Keratinocyte (primary cell): Measurements from ENCODE around the gene CAP2. TPM values are rescaled to one million over a fixed set of nuclear protein-coding genes. Genes with fewer than 3 reads are reported as not detected.

Experiments
- DNase-seq: peaks from one replicate; pipeline ENCODE4 v3.0.0-alpha.2; 2011; ENCODE audit warnings: low read depth, missing footprints, low spot score
- FAIRE-seq: peaks from 2 replicates; lab custom pipeline; 2011; peaks lifted over from hg19 to GRCh38; lab: Jason Lieb, UNC
- H2AFZ ChIP-seq: 2 replicates; pipeline ENCODE4 v1.6.0; 2012; ENCODE audit warnings: low read length, control low read depth, inconsistent platforms; ENCODE audit not compliant: control insufficient read depth
- H3K27ac ChIP-seq: 2 replicates; pipeline ENCODE4 v1.5.1; 2011; ENCODE audit warnings: low read length; ENCODE audit not compliant: control insufficient read depth, insufficient read depth
- H3K27me3 ChIP-seq: 3 replicates; pipeline ENCODE4 v1.6.0; 2011; ENCODE audit warnings: low read length; ENCODE audit not compliant: control insufficient read depth, insufficient read depth; ENCODE audit errors: extremely low read depth
- H3K36me3 ChIP-seq, 2 experiments: 2 replicates in 1 of 2; 3 replicates in 1 of 2; pipeline ENCODE4 v1.5.1; 2011; ENCODE audit warnings: low read length in 2 of 2, mild to moderate bottlenecking in 1 of 2; ENCODE audit not compliant: control insufficient read depth in 2 of 2, insufficient read depth in 2 of 2; ENCODE audit errors: extremely low read depth in 1 of 2
- H3K4me1 ChIP-seq: 3 replicates; pipeline ENCODE4 v1.5.1; 2011; ENCODE audit warnings: low read length; ENCODE audit not compliant: control insufficient read depth, insufficient read depth; ENCODE audit errors: extremely low read depth
- H3K4me2 ChIP-seq: 3 replicates; pipeline ENCODE4 v1.6.0; 2011; ENCODE audit warnings: low read depth, low read length; ENCODE audit not compliant: control insufficient read depth, insufficient read depth; ENCODE audit errors: extremely low read depth
- H3K4me3 ChIP-seq, 3 experiments: fragments of 200-600 bp in 1 of 3; sonication (generic) in 1 of 3; 2 replicates in 2 of 3; 3 replicates in 1 of 3; pipeline ENCODE4 v1.5.1; 2011 to 2016; ENCODE audit warnings: low read length in 3 of 3, mild to moderate bottlenecking in 3 of 3, control low read depth in 2 of 3, inconsistent platforms in 1 of 3, low read depth in 1 of 3, mixed read lengths in 1 of 3, mixed run types in 1 of 3, moderate library complexity in 1 of 3; ENCODE audit not compliant: control insufficient read depth in 2 of 3, insufficient read depth in 2 of 3; ENCODE audit errors: extremely low read depth in 1 of 3
- H3K79me2 ChIP-seq: 2 replicates; pipeline ENCODE4 v1.6.0; 2012; ENCODE audit warnings: low read length; ENCODE audit not compliant: control insufficient read depth, insufficient read depth
- H3K9ac ChIP-seq: 3 replicates; pipeline ENCODE4 v1.6.0; 2011; ENCODE audit warnings: low read length; ENCODE audit not compliant: control insufficient read depth, insufficient read depth; ENCODE audit errors: extremely low read depth
- H3K9me1 ChIP-seq: 3 replicates; pipeline ENCODE4 v1.6.0; 2011; ENCODE audit warnings: low read length; ENCODE audit not compliant: control insufficient read depth, insufficient read depth; ENCODE audit errors: extremely low read depth
- H3K9me3 ChIP-seq: 2 replicates; pipeline ENCODE4 v1.5.1; 2012; ENCODE audit warnings: low read depth, low read length; ENCODE audit not compliant: control insufficient read depth
- H4K20me1 ChIP-seq: 3 replicates; pipeline ENCODE4 v1.6.0; 2011; ENCODE audit warnings: low read length; ENCODE audit not compliant: control insufficient read depth, insufficient read depth; ENCODE audit errors: extremely low read depth
- CTCF ChIP-seq, 3 experiments: IDR thresholded peaks in 1 of 3; conservative IDR thresholded peaks in 1 of 3; optimal IDR thresholded peaks in 1 of 3; 2 replicates in 2 of 3; 3 replicates in 1 of 3; pipeline versions ENCODE3 to v1.5.1; 2011; ENCODE audit warnings: low read length in 3 of 3, mild to moderate bottlenecking in 3 of 3, moderate library complexity in 2 of 3, control low read depth in 1 of 3, inconsistent platforms in 1 of 3; ENCODE audit not compliant: insufficient read depth in 2 of 3; ENCODE audit errors: extremely low read depth in 1 of 3
- EZH2 ChIP-seq: IDR thresholded peaks from one replicate; pipeline ENCODE4 v1.6.1; 2012; ENCODE audit warnings: inconsistent platforms, mild to moderate bottlenecking, low read length, moderate library complexity
- dilution Hi-C: fragments of 300-500 bp; cut with MboI; formaldehyde crosslinking; loops from one replicate; pipeline ENCODE4 v1.7.0; 2020; ENCODE audit warnings: low sequenced_read_pairs; ENCODE audit not compliant: extremely low pct_ligation_motif_present
- polyA plus RNA-seq, 5 experiments: library from polyadenylated mRNA; depleted of rRNA in 3 of 5; stranded (reverse) in 3 of 5; stranded (forward) in 1 of 5; unstranded in 1 of 5; fragments of >200 nt; gene quantifications; 1 replicate in 1 of 5; 2 replicates in 3 of 5; 3 replicates in 1 of 5; pipeline versions ENCODE4 v1.2.1 to v1.2.3, GENCODE V29; 2011 to 2012; ENCODE audit warnings: missing spikeins in 2 of 5, low read depth in 1 of 5, low replicate concordance in 1 of 5

CAP2 gene
- polyA plus RNA-seq, 1 donor (not counting 4 experiments of a cell fraction or from before 2014, with no cell fraction given), result 12.1 TPM

GRCh38 chr6:17505062-17505476 lies 111.7 kb downstream of the CAP2 start:
- Histone ChIP-seq H3K9ac (no peak overlapping the region), H3K4me1 (no peaks in the 10 kb centered on the region), H3K9me1 (no peaks in the 10 kb centered on the region), H3K36me3 (peaks cover 0 to 5% of the 10 kb centered on the region in 2 experiments), H3K9me3 (no peaks in the 10 kb centered on the region), H3K79me2 (no peaks in the 10 kb centered on the region), H3K27me3 (no peaks in the 10 kb centered on the region), H3K4me2 (no peak overlapping the region), H3K27ac (no peak overlapping the region), H3K4me3 (no peak overlapping the region), H4K20me1 (no peaks in the 10 kb centered on the region), H2AFZ (no peak overlapping the region)
- TF ChIP-seq EZH2 (no peak), CTCF (optimal IDR thresholded peaks at IDR 0.05 in 1 of 3, IDR thresholded peaks at IDR 0.05 in 1 of 3, conservative IDR thresholded peaks at IDR 0.05 in 1 of 3; ENCODE audit: extremely low read depth in 1 of 3, insufficient read depth in 2 of 3, low read length in 3 of 3) (peak in 2 of 3 experiments; percentile 21 to 37)
- DNase-seq, result no peak
- no peak for FAIRE-seq
- dilution Hi-C loops, result no loop called here

- dilution Hi-C loops, result no loop called here
- H3K9me1 ChIP-seq, result no peaks in the 10 kb centered on the region
- no peak overlapping the region for H3K9ac ChIP-seq
- no peak overlapping the region for H2AFZ ChIP-seq
- peaks cover 0 to 8% of the 10 kb centered on the region in 2 experiments for H3K36me3 ChIP-seq
- DNase-seq (no peak), FAIRE-seq (no peak)
- H3K4me3 ChIP-seq, result no peak overlapping the region
- no peak overlapping the region for H3K4me2 ChIP-seq
- H3K27ac ChIP-seq, result no peak overlapping the region
- no peaks in the 10 kb centered on the region for H3K9me3 ChIP-seq
- no peaks in the 10 kb centered on the region for H3K27me3 ChIP-seq
- no peaks in the 10 kb centered on the region for H4K20me1 ChIP-seq
- TF ChIP-seq EZH2, result no peak
- TF ChIP-seq CTCF (optimal IDR thresholded peaks at IDR 0.05 in 1 of 3, IDR thresholded peaks at IDR 0.05 in 1 of 3, conservative IDR thresholded peaks at IDR 0.05 in 1 of 3; ENCODE audit: extremely low read depth in 1 of 3, insufficient read depth in 2 of 3, low read length in 3 of 3), result no peak
- no peaks in the 10 kb centered on the region for H3K4me1 ChIP-seq
- no peaks in the 10 kb centered on the region for H3K79me2 ChIP-seq
Measured at GRCh38 chr6:17505767-17506280, 112.4 kb downstream of the CAP2 start.
